SK-N-SH (cell line): ENCODE measurements around the gene MAGED4. TPM values are rescaled to one million over a fixed set of nuclear protein-coding genes. Genes with fewer than 3 reads are reported as not detected.
"Not testable (repeated sequence)": the region's sequence is repeated elsewhere in the genome, so short reads cannot be mapped to it uniquely, and the experiment has no call there.

Experiments
- CTCF ChIA-PET: fragments of 300-600, 350-600 bp; formaldehyde crosslinking; extraction: SDS; loops from one replicate; lab custom pipeline; 2021; lab: Yijun Ruan, JAX
- POLR2A ChIA-PET: fragments of 350-600 bp; sonication (Branson Sonifier 250); formaldehyde crosslinking; extraction: SDS; loops from one replicate; lab custom pipeline; 2020; ENCODE audit warnings: antibody characterized with exemption, inconsistent platforms; lab: Yijun Ruan, JAX
- DNase-seq: peaks from one replicate; pipeline ENCODE4 v3.0.0; 2012
- H2AFZ ChIP-seq: fragments of 200-600 bp; sonication (generic); 2 replicates; pipeline ENCODE4 v1.8.1; 2016; ENCODE audit warnings: antibody characterized with exemption, mild to moderate bottlenecking, low read depth
- H3F3A ChIP-seq: fragments of 200-600 bp; sonication (generic); replicated peaks from 2 replicates; pipeline ENCODE3; 2016; ENCODE audit warnings: antibody characterized with exemption, mild to moderate bottlenecking; ENCODE audit not compliant: insufficient read depth
- H3K27ac ChIP-seq, 2 experiments: fragments of 200-500 bp in 1 of 2; fragments of 200-600 bp in 1 of 2; sonication (Bioruptor generic) in 1 of 2; sonication (generic), shearing (Covaris generic) in 1 of 2; 2 replicates each; pipeline versions ENCODE4 v1.5.1 to v1.6.1; 2014 to 2016; ENCODE audit warnings: low read depth in 2 of 2, inconsistent platforms in 1 of 2, low read length in 1 of 2, mild to moderate bottlenecking in 1 of 2, mixed read lengths in 1 of 2
- H3K27me3 ChIP-seq: fragments of 200-600 bp; sonication (generic), shearing (Covaris generic); 2 replicates; pipeline ENCODE4 v1.6.1; 2016; ENCODE audit warnings: mixed run types; ENCODE audit not compliant: insufficient read depth
- H3K36me3 ChIP-seq, 2 experiments: fragments of 200-500 bp in 1 of 2; fragments of 200-600 bp in 1 of 2; sonication (Bioruptor generic) in 1 of 2; sonication (generic) in 1 of 2; replicated peaks in 1 of 2; 2 replicates each; pipeline versions ENCODE3 to v1.5.1; 2014 to 2016; ENCODE audit warnings: low read length in 1 of 2, mild to moderate bottlenecking in 1 of 2; ENCODE audit not compliant: insufficient read depth in 2 of 2, control insufficient read depth in 1 of 2
- H3K4me1 ChIP-seq, 2 experiments: fragments of 200-500 bp in 1 of 2; fragments of 200-600 bp in 1 of 2; sonication (Bioruptor generic) in 1 of 2; sonication (generic), shearing (Covaris generic) in 1 of 2; 2 replicates each; pipeline versions ENCODE4 v1.5.1 to v1.6.1; 2014 to 2016; ENCODE audit warnings: low read depth in 1 of 2, low read length in 1 of 2, mixed run types in 1 of 2; ENCODE audit not compliant: insufficient read depth in 2 of 2, control insufficient read depth in 1 of 2
- H3K4me2 ChIP-seq: fragments of 200-600 bp; sonication (generic), shearing (Covaris generic); 2 replicates; pipeline ENCODE4 v1.6.1; 2017; ENCODE audit warnings: mixed run types
- H3K4me3 ChIP-seq, 2 experiments: fragments of 200-500 bp in 1 of 2; fragments of 200-600 bp in 1 of 2; sonication (Bioruptor generic) in 1 of 2; sonication (generic), shearing (Covaris generic) in 1 of 2; 2 replicates each; pipeline versions ENCODE4 v1.5.1 to v1.8.1; 2014 to 2016; ENCODE audit warnings: low read depth in 2 of 2, inconsistent platforms in 1 of 2, low read length in 1 of 2, mild to moderate bottlenecking in 1 of 2, mixed read lengths in 1 of 2, moderate library complexity in 1 of 2
- H3K79me2 ChIP-seq: fragments of 200-600 bp; sonication (generic); 2 replicates; pipeline ENCODE4 v1.8.1; 2017; ENCODE audit warnings: mild to moderate bottlenecking; ENCODE audit not compliant: insufficient read depth
- H3K9ac ChIP-seq: fragments of 200-600 bp; sonication (generic); 2 replicates; pipeline ENCODE4 v1.6.1; 2017; ENCODE audit warnings: mixed run types
- H3K9me2 ChIP-seq: fragments of 200-600 bp; sonication (generic); 2 replicates; pipeline ENCODE4 v1.6.1; 2017; ENCODE audit warnings: mixed run types
- H3K9me3 ChIP-seq: fragments of 200-600 bp; sonication (generic); 2 replicates; pipeline ENCODE4 v1.6.1; 2017; ENCODE audit warnings: mixed run types, mild to moderate bottlenecking, moderate library complexity
- H4K20me1 ChIP-seq: fragments of 200-600 bp; sonication (generic); 2 replicates; pipeline ENCODE4 v1.6.1; 2017; ENCODE audit warnings: mild to moderate bottlenecking, mixed run types; ENCODE audit not compliant: insufficient read depth
- NRF1 ChIP-seq: IDR thresholded peaks from 2 replicates; pipeline ENCODE4 v1.6.1; 2012; ENCODE audit warnings: low read depth, mild to moderate bottlenecking, low read length
- WGBS: methylation state at CpG from one replicate; pipeline ENCODE4 v1.1.6; 2017; ENCODE audit warnings: low lambda C conversion rate; 5-methylcytosine and 5-hydroxymethylcytosine counted together
- polyA plus RNA-seq, 3 experiments: library from polyadenylated mRNA; depleted of rRNA; stranded (reverse); fragments of >200 nt; gene quantifications; 2 replicates each; pipeline ENCODE4 v1.2.3, GENCODE V29; 2012

The MAGED4 gene
- polyA plus RNA-seq, 1 of the 3 experiments (the other 2 are of a cell fraction) = 26.6 TPM

DNA sequence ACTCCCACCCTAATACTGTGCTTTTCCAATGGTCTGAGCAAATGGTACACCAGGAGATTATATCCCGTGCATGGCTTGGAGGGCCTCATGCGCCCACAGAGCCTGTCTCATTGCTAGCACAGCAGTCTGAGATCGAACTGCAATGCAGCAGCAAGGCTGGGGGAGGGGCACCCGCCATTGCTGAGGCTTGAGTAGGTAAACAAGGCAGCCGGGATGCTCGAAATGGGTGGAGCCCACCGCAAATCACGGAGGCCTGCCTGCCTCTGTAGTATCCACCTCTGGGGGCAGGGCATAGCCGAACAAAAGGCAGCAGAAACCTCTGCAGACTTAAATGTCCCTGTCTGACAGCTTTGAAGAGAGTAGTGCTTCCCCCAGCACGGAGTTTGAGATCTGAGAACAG lies 13.6 kb upstream of the MAGED4 start:
- H3K4me1 ChIP-seq, H3K9ac ChIP-seq, H3K79me2 ChIP-seq, H2AFZ ChIP-seq, H3K4me3 ChIP-seq, H3K27ac ChIP-seq, H3F3A ChIP-seq, H3K9me2 ChIP-seq, H3K4me2 ChIP-seq, POLR2A ChIA-PET, CTCF ChIA-PET, DNase-seq, H3K9me3 ChIP-seq, H4K20me1 ChIP-seq, H3K27me3 ChIP-seq, H3K36me3 ChIP-seq: not testable (repeated sequence)
- WGBS = 13% methylated on average over 6 of the region's 10 CpGs

DNA sequence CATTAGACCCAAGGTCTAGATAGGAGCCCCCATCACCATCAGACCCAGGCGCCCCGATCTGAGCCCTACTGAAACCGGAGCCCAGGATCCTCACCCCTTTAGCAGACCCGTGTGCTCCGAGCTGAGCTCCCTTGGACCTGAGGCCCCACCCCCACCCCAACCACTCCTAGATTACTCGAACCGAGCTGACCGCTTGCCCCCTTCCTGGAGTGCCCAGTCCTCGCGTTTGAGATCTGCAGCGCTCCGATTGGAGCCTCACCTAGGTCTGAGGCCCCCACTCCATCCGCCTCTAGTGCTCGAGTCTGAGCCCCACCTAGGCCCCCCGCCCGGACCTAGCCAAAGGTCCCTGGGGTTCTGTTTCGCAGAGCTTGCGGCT lies 378 bp downstream of the MAGED4 start:
- H3K9me2 ChIP-seq, H4K20me1 ChIP-seq, H3K27ac ChIP-seq, POLR2A ChIA-PET, H3K4me1 ChIP-seq, H3K9ac ChIP-seq, H3K9me3 ChIP-seq, H3K79me2 ChIP-seq, H3F3A ChIP-seq, H3K27me3 ChIP-seq, H3K4me3 ChIP-seq, H3K4me2 ChIP-seq, CTCF ChIA-PET, DNase-seq, H2AFZ ChIP-seq, H3K36me3 ChIP-seq: not testable (repeated sequence)
- WGBS = no CpG with 5 or more reads among the region's 18 CpGs

DNA sequence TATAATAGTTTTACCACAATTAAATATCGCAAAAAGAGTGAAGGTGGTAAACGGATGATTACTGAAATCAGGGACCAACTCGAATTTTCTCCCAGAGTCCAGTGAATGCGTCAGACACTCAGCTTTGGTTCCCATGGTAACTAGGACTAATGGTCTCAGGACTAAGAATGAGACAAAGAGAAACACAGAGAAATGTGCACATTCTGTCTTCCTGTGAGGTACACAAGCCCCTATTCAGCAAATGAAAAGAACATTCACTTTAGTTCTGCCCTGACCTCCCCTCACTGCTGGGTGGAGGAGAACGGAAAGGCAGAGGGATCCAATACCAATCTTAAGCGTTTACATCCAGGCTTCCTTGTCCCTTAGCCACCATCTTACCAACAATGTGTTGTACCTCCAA lies 26.7 kb downstream of the MAGED4 start:
- H4K20me1 ChIP-seq, CTCF ChIA-PET: not testable (repeated sequence)
- WGBS = no CpG with 5 or more reads among the region's 6 CpGs

DNA sequence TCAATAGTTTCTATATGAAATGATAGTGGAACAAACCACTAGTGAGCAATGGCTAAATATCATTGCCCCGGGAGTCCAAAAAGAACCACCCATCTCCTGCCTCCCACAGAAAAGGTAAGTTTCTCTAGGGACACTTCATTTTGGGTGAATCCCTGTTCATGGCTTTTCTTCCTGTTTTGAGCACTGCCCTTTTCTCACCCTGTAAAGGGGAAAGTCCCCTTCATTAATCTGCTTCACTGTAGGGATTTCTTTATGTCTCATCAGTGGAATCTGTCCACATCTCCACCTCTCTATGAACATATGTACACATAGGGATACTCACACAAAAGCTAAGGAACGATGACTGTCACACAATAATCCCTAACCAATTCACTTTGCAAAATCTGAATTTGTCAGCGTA lies 28.6 kb downstream of the MAGED4 start:
- Histone ChIP-seq H2AFZ (no peak overlapping the region), H3K4me1 (no peaks in the 10 kb centered on the region), H3F3A (no peaks in the 10 kb centered on the region), H3K9ac (no peak overlapping the region), H3K9me3 (no peaks in the 10 kb centered on the region), H3K4me3 (no peak overlapping the region), H3K36me3 (no peaks in the 10 kb centered on the region), H3K27ac (no peak overlapping the region), H3K27me3 (no peaks in the 10 kb centered on the region), H3K9me2 (no peaks in the 10 kb centered on the region), H4K20me1 (no peaks in the 10 kb centered on the region), H3K4me2 (no peak overlapping the region), H3K79me2 (no peaks in the 10 kb centered on the region)
- ChIA-PET CTCF (no interaction called here), POLR2A (no interaction called here)
- TF ChIP-seq NRF1 = no peak
- DNase-seq = no peak
- 5% methylated on average over 3 of the region's 3 CpGs for WGBS

More for the DNA sequence above, 26.7 kb downstream of the MAGED4 start:
- H3K9ac ChIP-seq, H3K4me2 ChIP-seq, DNase-seq, H3K9me3 ChIP-seq, H3K79me2 ChIP-seq, H3K4me3 ChIP-seq, H3K36me3 ChIP-seq, H3K27ac ChIP-seq, H3K9me2 ChIP-seq, POLR2A ChIA-PET, H3K27me3 ChIP-seq, H3K4me1 ChIP-seq, H2AFZ ChIP-seq, H3F3A ChIP-seq: not testable (repeated sequence)
